Endodermal cell (in vitro differentiated cells): ENCODE measurements around the gene DNM3. TPM values are rescaled to one million over a fixed set of nuclear protein-coding genes. Genes with fewer than 3 reads are reported as not detected.

Experiments used
- DNase-seq: peaks from one replicate; pipeline ENCODE4 v3.0.0-alpha.2; 2017
- H3K27ac ChIP-seq: 2 replicates; pipeline ENCODE4 v1.5.1; 2013; ENCODE audit warnings: mild to moderate bottlenecking, low read depth, low read length, moderate library complexity
- H3K27me3 ChIP-seq: 2 replicates; pipeline ENCODE4 v1.6.1; 2013; ENCODE audit warnings: mild to moderate bottlenecking, low read length, moderate library complexity; ENCODE audit not compliant: insufficient read depth, control insufficient read depth, poor library complexity, severe bottlenecking
- H3K36me3 ChIP-seq: 2 replicates; pipeline ENCODE4 v1.7.0; 2013; ENCODE audit warnings: mild to moderate bottlenecking, low read length, moderate library complexity; ENCODE audit not compliant: control insufficient read depth, insufficient read depth
- H3K4me1 ChIP-seq: one replicate; pipeline ENCODE4 v1.7.0; 2013; ENCODE audit warnings: low read length; ENCODE audit not compliant: control insufficient read depth, insufficient read depth
- H3K4me3 ChIP-seq: 2 replicates; pipeline ENCODE4 v1.5.1; 2013; ENCODE audit warnings: mild to moderate bottlenecking, low read length, moderate library complexity
- H3K9ac ChIP-seq: 2 replicates; pipeline ENCODE4 v1.6.1; 2013; ENCODE audit warnings: mild to moderate bottlenecking, low read length, moderate library complexity; ENCODE audit not compliant: poor library complexity, severe bottlenecking; ENCODE audit errors: extremely low read depth
- H3K9me3 ChIP-seq: 2 replicates; pipeline ENCODE4 v1.6.1; 2013; ENCODE audit warnings: mild to moderate bottlenecking, low read length, moderate library complexity; ENCODE audit not compliant: control insufficient read depth
- H3K27ac Mint-ChIP-seq: 2 replicates; pipeline ENCODE4 v1.8.0; 2020; ENCODE audit warnings: mixed read lengths
- H3K27me3 Mint-ChIP-seq: 2 replicates; pipeline ENCODE4 v1.8.0; 2021; ENCODE audit warnings: mild to moderate bottlenecking, mixed read lengths; ENCODE audit not compliant: insufficient read depth
- H3K36me3 Mint-ChIP-seq: 2 replicates; pipeline ENCODE4 v1.8.0; 2020; ENCODE audit warnings: low read depth, mixed read lengths
- H3K4me1 Mint-ChIP-seq: 2 replicates; pipeline ENCODE4 v1.8.0; 2020; ENCODE audit warnings: mixed read lengths
- H3K4me3 Mint-ChIP-seq: 2 replicates; pipeline ENCODE4 v1.8.0; 2020; ENCODE audit warnings: mild to moderate bottlenecking, moderate library complexity, mixed read lengths
- H3K9me3 Mint-ChIP-seq: 2 replicates; pipeline ENCODE4 v1.8.0; 2020; ENCODE audit warnings: mild to moderate bottlenecking, mixed read lengths
- WGBS, 2 experiments: methylation state at CpG; one replicate each; pipeline versions ENCODE4 v1.1.5 to v1.1.7; 2013; ENCODE audit warnings: missing lambda C conversion rate in 2 of 2, mixed read lengths in 1 of 2; ENCODE audit not compliant: insufficient coverage in 1 of 2, insufficient read length in 1 of 2; 5-methylcytosine and 5-hydroxymethylcytosine counted together
- total RNA-seq, 2 donors: library from RNA; stranded (reverse); fragmentation: NEBNext Ultra II Directional in 1 of 2; extraction: Animal tissue kit (Norgen Biotek cat#: 25700) in 1 of 2; gene quantifications; 2 replicates in 1 of 2; 3 replicates in 1 of 2; pipeline ENCODE4 v1.2.1, GENCODE V29; 2021
- TF ChIP-seq, protein P1 (sequence below): fragments of 200-600 bp; sonication (generic); conservative IDR thresholded peaks from 2 replicates; pipeline ENCODE4 v1.5.0; 2021; ENCODE audit warnings: antibody characterized with exemption, mild to moderate bottlenecking

The DNM3 gene
- total RNA-seq, 2 donors from 2014 or later = 0.53 to 1.8 TPM

DNA sequence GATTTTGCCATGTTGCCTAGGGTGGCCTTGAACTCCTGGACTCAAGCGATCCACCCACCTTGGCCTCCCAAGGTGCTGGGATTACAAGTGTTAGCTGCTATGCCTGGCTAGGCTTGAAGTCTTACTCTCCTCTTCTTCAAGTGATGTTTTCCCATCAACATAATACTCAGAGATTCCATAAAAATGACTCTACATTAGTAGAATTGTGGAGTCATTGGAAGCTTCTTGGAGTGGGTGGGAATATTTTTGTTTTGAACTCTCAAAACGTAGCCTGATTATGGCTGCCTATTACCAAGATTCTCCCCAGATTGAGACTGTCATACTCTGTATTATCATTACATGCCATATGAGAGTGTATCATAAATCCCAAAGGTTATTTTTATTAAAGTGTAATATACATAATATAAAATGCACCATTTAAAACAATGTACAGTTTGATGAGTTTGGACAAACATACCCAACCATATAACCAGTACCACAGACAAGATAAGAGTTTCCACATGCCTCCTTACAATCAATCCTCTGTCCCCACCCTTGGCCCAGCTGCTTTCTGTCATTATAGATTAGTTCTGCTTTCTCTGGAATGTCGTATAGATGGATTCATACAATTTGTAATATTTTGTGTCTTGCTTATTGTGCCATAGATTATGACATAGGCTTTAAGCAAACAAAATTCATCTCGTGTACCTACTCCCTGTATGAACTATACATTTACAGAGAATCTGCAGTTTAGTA lies 8.0 kb upstream of the DNM3 start:
- TF ChIP-seq, protein P1, sequence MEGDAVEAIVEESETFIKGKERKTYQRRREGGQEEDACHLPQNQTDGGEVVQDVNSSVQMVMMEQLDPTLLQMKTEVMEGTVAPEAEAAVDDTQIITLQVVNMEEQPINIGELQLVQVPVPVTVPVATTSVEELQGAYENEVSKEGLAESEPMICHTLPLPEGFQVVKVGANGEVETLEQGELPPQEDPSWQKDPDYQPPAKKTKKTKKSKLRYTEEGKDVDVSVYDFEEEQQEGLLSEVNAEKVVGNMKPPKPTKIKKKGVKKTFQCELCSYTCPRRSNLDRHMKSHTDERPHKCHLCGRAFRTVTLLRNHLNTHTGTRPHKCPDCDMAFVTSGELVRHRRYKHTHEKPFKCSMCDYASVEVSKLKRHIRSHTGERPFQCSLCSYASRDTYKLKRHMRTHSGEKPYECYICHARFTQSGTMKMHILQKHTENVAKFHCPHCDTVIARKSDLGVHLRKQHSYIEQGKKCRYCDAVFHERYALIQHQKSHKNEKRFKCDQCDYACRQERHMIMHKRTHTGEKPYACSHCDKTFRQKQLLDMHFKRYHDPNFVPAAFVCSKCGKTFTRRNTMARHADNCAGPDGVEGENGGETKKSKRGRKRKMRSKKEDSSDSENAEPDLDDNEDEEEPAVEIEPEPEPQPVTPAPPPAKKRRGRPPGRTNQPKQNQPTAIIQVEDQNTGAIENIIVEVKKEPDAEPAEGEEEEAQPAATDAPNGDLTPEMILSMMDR = no peak
- no peaks in the 10 kb centered on the region for H3K36me3 ChIP-seq
- Mint-ChIP-seq H3K4me3 (no peak overlapping the region), H3K36me3 (no peaks in the 10 kb centered on the region), H3K27ac (no peak overlapping the region), H3K4me1 (no peaks in the 10 kb centered on the region), H3K27me3 (peaks cover 1% of the 10 kb centered on the region), H3K9me3 (peaks cover 7% of the 10 kb centered on the region)
- 40 to 50% methylated on average over 2 to 4 of the region's 4 CpGs for WGBS, 2 experiments
- no peaks in the 10 kb centered on the region for H3K9me3 ChIP-seq
- no peak overlapping the region for H3K9ac ChIP-seq
- H3K27ac ChIP-seq = no peak overlapping the region
- DNase-seq = no peak
- no peaks in the 10 kb centered on the region for H3K27me3 ChIP-seq
- no peak overlapping the region for H3K4me3 ChIP-seq
- H3K4me1 ChIP-seq = no peaks in the 10 kb centered on the region

DNA sequence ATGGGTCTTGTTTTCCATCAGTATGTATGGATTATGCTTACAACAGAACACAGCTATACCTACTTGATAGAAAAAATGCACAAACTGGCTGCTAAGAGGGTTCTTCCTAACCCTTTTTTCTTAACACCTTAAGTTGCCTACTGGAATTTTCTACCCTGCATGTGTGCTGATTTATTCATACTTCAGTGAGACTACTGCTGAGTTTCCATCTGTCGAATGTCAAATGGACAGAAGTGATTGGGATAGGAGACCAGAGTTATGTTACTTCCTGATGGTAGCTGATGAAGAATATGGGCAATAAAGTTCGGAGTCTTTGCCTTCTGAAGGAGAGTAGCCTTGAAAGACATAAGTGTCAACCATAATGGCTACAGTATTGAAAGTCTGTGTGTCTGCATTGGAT lies 6.5 kb upstream of the DNM3 start:
- WGBS, 2 experiments = 87 to 93% methylated on average over 1 to 2 of the region's 2 CpGs
- Mint-ChIP-seq H3K4me1 (no peaks in the 10 kb centered on the region), H3K27ac (no peak overlapping the region), H3K9me3 (no peaks in the 10 kb centered on the region), H3K4me3 (no peak overlapping the region), H3K27me3 (peaks cover 11% of the 10 kb centered on the region), H3K36me3 (no peaks in the 10 kb centered on the region)
- Histone ChIP-seq H3K9me3 (no peaks in the 10 kb centered on the region), H3K27ac (no peak overlapping the region), H3K9ac (no peak overlapping the region), H3K4me3 (no peak overlapping the region), H3K36me3 (no peaks in the 10 kb centered on the region), H3K27me3 (peaks cover 4% of the 10 kb centered on the region), H3K4me1 (no peaks in the 10 kb centered on the region)
- no peak for DNase-seq
- TF ChIP-seq, protein P1 = no peak

DNA sequence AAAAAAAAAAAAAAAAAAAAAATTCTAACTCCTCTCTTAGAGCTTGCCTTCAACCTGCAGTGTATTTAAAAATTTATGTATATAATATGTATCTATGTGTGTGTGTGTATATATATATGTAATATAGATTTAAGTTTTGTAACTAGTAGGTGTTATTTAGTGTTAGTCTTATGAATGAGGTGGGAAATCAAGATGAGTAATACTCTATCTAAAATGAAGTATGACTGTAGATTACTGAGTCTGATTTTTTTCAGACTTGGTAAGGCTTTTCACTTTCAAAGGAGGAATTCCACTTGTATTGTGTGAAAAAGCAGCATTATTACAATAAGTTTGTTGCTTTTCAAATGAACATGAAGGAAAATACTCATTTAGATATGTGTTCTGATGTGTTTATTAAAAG lies 5.4 kb upstream of the DNM3 start:
- TF ChIP-seq, protein P1 = no peak
- Mint-ChIP-seq H3K9me3 (no peaks in the 10 kb centered on the region), H3K4me3 (no peak overlapping the region), H3K4me1 (peaks cover 5% of the 10 kb centered on the region), H3K36me3 (no peaks in the 10 kb centered on the region), H3K27me3 (peaks cover 22% of the 10 kb centered on the region), H3K27ac (no peak overlapping the region)
- Histone ChIP-seq H3K36me3 (no peaks in the 10 kb centered on the region), H3K9ac (no peak overlapping the region), H3K27me3 (peaks cover 14% of the 10 kb centered on the region), H3K27ac (no peak overlapping the region), H3K4me1 (no peaks in the 10 kb centered on the region), H3K9me3 (no peaks in the 10 kb centered on the region), H3K4me3 (no peak overlapping the region)
- no peak for DNase-seq
